ENCODE measurements around the gene IFT74.

GRCh38 chr9:27059907-27060306 is 103.7 kb downstream of the IFT74 start:
- TF ChIP-seq POLR2A (IDR thresholded peaks at IDR 0.05) (no peak), CTCF (IDR thresholded peaks at IDR 0.05) (no peak)

Data from uterus (tissue), 2 donors.